Type B pancreatic cell (in vitro differentiated cells): ENCODE data around the gene DBP. TPM values are rescaled to one million over a fixed set of nuclear protein-coding genes. Genes with fewer than 3 reads are reported as not detected.

Experiments
- DNase-seq: peaks from one replicate; pipeline ENCODE4 v3.0.0; 2021; ENCODE audit warnings: mixed read lengths; ENCODE audit not compliant: unreplicated experiment; ENCODE audit errors: extremely low spot score
- H3K27ac Mint-ChIP-seq: 2 replicates; pipeline ENCODE4 v1.8.0; 2021; ENCODE audit warnings: mild to moderate bottlenecking, mixed read lengths
- H3K27me3 Mint-ChIP-seq: 2 replicates; pipeline ENCODE4 v1.8.0; 2021; ENCODE audit warnings: mixed read lengths
- H3K36me3 Mint-ChIP-seq: 2 replicates; pipeline ENCODE4 v1.8.0; 2021; ENCODE audit warnings: mixed read lengths
- H3K4me1 Mint-ChIP-seq: one replicate; pipeline ENCODE4 v1.8.0; 2021; ENCODE audit warnings: mixed read lengths; ENCODE audit not compliant: unreplicated experiment
- H3K4me3 Mint-ChIP-seq: 2 replicates; pipeline ENCODE4 v1.8.0; 2021; ENCODE audit warnings: mild to moderate bottlenecking, mixed read lengths
- H3K9me3 Mint-ChIP-seq: 2 replicates; pipeline ENCODE4 v1.8.0; 2021; ENCODE audit warnings: mixed read lengths
- CTCF ChIP-seq: fragments of 200-600 bp; sonication (generic); conservative IDR thresholded peaks from 2 replicates; pipeline ENCODE4 v1.5.0; 2021; ENCODE audit warnings: antibody characterized with exemption, mild to moderate bottlenecking
- total RNA-seq: library from RNA; stranded (reverse); gene quantifications from 2 replicates; pipeline ENCODE4 v1.2.1, GENCODE V29; 2021; ENCODE audit warnings: low replicate concordance

DBP gene
- total RNA-seq, 1 donor from 2014 or later, result 31.5 TPM

- DNase-seq, result no peak
- Mint-ChIP-seq H3K36me3 (peaks cover 13% of the 10 kb centered on the region), H3K27ac (peak overlapping the region; percentile 75), H3K4me1 (peaks cover 19% of the 10 kb centered on the region), H3K9me3 (no peaks in the 10 kb centered on the region), H3K27me3 (no peaks in the 10 kb centered on the region), H3K4me3 (peak overlapping the region; percentile 97)
- TF ChIP-seq CTCF, result no peak
These were observed 21.1 kb downstream of the DBP start for GRCh38 chr19:48616041-48616436.

DNA sequence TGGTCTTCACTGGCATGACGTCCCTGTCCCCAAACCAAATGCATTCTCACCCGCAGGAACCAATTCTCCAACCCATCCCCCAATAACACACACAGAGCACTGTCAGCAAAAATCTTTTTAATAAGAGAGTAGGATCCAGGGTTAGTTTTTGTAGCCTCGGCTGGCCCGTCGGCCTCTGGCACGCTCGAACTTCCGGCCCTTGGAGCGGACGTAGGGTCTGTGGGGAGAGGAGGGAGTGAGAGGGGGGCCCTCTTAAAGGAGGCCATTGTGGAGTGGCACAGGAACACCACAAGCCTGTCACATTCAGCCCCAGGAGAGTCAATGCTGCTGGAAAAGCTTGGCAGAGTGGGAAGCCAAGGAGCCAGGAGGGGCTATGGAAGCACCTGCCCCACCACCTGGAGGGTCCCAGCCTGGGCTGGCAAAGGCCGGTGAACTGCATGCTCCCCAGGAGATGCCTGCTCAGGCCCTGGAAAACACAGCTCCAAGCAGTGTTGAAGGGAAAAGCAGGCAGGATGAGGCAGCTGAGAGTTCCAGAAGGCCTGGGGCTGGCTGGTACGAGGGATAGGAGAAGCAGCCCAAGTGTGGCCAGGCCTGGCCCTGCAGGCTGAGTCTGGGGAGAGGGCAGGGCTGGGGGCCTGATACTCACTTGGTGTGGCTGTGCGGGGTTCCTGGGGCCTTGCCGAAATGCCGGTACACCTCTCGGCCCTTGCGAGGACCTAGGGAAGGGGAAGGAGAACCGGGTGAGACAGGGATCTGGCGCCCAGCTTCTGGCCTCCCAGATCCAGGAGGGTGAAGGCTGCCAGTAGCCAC, 21.7 kb downstream of the DBP start:
- TF ChIP-seq CTCF, result no peak
- H3K27ac Mint-ChIP-seq, result peak overlapping the region; percentile 82
- peaks cover 19% of the 10 kb centered on the region for H3K4me1 Mint-ChIP-seq
- DNase-seq, result no peak
- H3K9me3 Mint-ChIP-seq, result no peaks in the 10 kb centered on the region
- peak overlapping the region; percentile 68 for H3K4me3 Mint-ChIP-seq
- H3K36me3 Mint-ChIP-seq, result peaks cover 13% of the 10 kb centered on the region
- no peaks in the 10 kb centered on the region for H3K27me3 Mint-ChIP-seq

GRCh38 chr19:48614436-48615230, 22.5 kb downstream of the DBP start, which contains the start of gene FAM83E:
Gene FAM83E (minus strand): TSS chr19:48615076. CDS start chr19:48613372, 1,704 bp downstream.
- Mint-ChIP-seq H3K9me3 (no peaks in the 10 kb centered on the region), H3K36me3 (peaks cover 13% of the 10 kb centered on the region), H3K27me3 (no peaks in the 10 kb centered on the region), H3K4me3 (peak within 1 kb of the TSS; percentile 68), H3K4me1 (peaks cover 15% of the 10 kb centered on the region), H3K27ac (peak within 1 kb of the TSS; percentile 82)
- no peak for TF ChIP-seq CTCF
- DNase-seq, result no peak

- Mint-ChIP-seq H3K27ac (peak overlapping the region; percentile 82), H3K4me3 (peak overlapping the region; percentile 65), H3K36me3 (peaks cover 13% of the 10 kb centered on the region), H3K9me3 (no peaks in the 10 kb centered on the region), H3K4me1 (peaks cover 12% of the 10 kb centered on the region), H3K27me3 (no peaks in the 10 kb centered on the region)
- no peak for TF ChIP-seq CTCF
- DNase-seq, result no peak
These were observed 23.2 kb downstream of the DBP start for GRCh38 chr19:48613852-48614435.

GRCh38 chr19:48613024-48613851, 23.9 kb downstream of the DBP start:
- Mint-ChIP-seq H3K4me1 (peaks cover 12% of the 10 kb centered on the region), H3K36me3 (peaks cover 8% of the 10 kb centered on the region), H3K4me3 (peak overlapping the region; percentile 20), H3K9me3 (no peaks in the 10 kb centered on the region), H3K27me3 (no peaks in the 10 kb centered on the region), H3K27ac (peak overlapping the region; percentile 82)
- no peak for TF ChIP-seq CTCF
- DNase-seq, result no peak
